HEK293T (cell line): ENCODE data around the gene C12orf60.

Experiments
- CTCF ChIA-PET: fragments of 350-600 bp; formaldehyde crosslinking; extraction: SDS; loops from one replicate; lab custom pipeline; 2021; ENCODE audit warnings: antibody characterized with exemption, inconsistent platforms; lab: Yijun Ruan, JAX
- POLR2A ChIA-PET: fragments of 350-600 bp; formaldehyde crosslinking; extraction: SDS; loops from one replicate; lab custom pipeline; 2020; ENCODE audit warnings: antibody characterized with exemption, inconsistent platforms; lab: Yijun Ruan, JAX
- DNase-seq: peaks from one replicate; pipeline ENCODE4 v3.0.0; 2012; ENCODE audit warnings: mixed read lengths; ENCODE audit errors: extremely low spot score
- ARNT ChIP-seq: fragments of 450-650 bp; IDR thresholded peaks from 2 replicates; pipeline ENCODE4 v1.6.1; 2017; ENCODE audit warnings: mild to moderate bottlenecking
- BHLHE40 ChIP-seq: fragments of 450-650 bp; IDR thresholded peaks from 2 replicates; pipeline ENCODE4 v1.6.1; 2016; ENCODE audit warnings: mild to moderate bottlenecking, moderate library complexity, borderline replicate concordance
- CTBP1 ChIP-seq: fragments of 450-650 bp; IDR thresholded peaks from 2 replicates; pipeline ENCODE4 v1.6.1; 2016; ENCODE audit warnings: borderline replicate concordance
- ELF4 ChIP-seq: fragments of 450-650 bp; IDR thresholded peaks from 2 replicates; pipeline ENCODE4 v1.6.1; 2017; ENCODE audit warnings: antibody characterized with exemption
- FOXA1 ChIP-seq: fragments of 450-650 bp; IDR thresholded peaks from 2 replicates; pipeline ENCODE4 v1.6.1; 2016; ENCODE audit warnings: mild to moderate bottlenecking
- FOXK2 ChIP-seq: fragments of 450-650 bp; IDR thresholded peaks from 2 replicates; pipeline ENCODE4 v1.6.1; 2016; ENCODE audit warnings: mild to moderate bottlenecking
- FOXM1 ChIP-seq: fragments of 450-650 bp; IDR thresholded peaks from 2 replicates; pipeline ENCODE4 v1.6.1; 2017; ENCODE audit warnings: mild to moderate bottlenecking, borderline replicate concordance
- HDGF ChIP-seq: fragments of 450-650 bp; IDR thresholded peaks from 2 replicates; pipeline ENCODE4 v1.6.1; 2017; ENCODE audit warnings: antibody characterized with exemption, borderline replicate concordance
- L3MBTL2 ChIP-seq: fragments of 450-650 bp; conservative IDR thresholded peaks from 2 replicates; pipeline ENCODE4 v1.6.1; 2016; ENCODE audit warnings: mild to moderate bottlenecking
- LEF1 ChIP-seq: fragments of 450-650 bp; IDR thresholded peaks from 2 replicates; pipeline ENCODE4 v1.6.1; 2017; ENCODE audit warnings: mild to moderate bottlenecking, borderline replicate concordance
- NFRKB ChIP-seq: fragments of 450-650 bp; IDR thresholded peaks from 2 replicates; pipeline ENCODE4 v1.6.1; 2016; ENCODE audit warnings: mild to moderate bottlenecking, moderate library complexity
- SP1 ChIP-seq: fragments of 450-650 bp; IDR thresholded peaks from 2 replicates; pipeline ENCODE4 v1.6.1; 2017
- SUZ12 ChIP-seq: fragments of 450-650 bp; IDR thresholded peaks from 2 replicates; pipeline ENCODE4 v1.6.1; 2016; ENCODE audit warnings: mild to moderate bottlenecking
- TARDBP ChIP-seq: fragments of 450-650 bp; IDR thresholded peaks from 2 replicates; pipeline ENCODE4 v1.6.1; 2016
- ZNF384 ChIP-seq: fragments of 450-650 bp; IDR thresholded peaks from 2 replicates; pipeline ENCODE4 v1.6.1; 2016
- TF ChIP-seq, protein P1 (sequence below): fragments of 450-650 bp; IDR thresholded peaks from 2 replicates; pipeline ENCODE4 v1.6.1; 2016

C12orf60 gene

DNA sequence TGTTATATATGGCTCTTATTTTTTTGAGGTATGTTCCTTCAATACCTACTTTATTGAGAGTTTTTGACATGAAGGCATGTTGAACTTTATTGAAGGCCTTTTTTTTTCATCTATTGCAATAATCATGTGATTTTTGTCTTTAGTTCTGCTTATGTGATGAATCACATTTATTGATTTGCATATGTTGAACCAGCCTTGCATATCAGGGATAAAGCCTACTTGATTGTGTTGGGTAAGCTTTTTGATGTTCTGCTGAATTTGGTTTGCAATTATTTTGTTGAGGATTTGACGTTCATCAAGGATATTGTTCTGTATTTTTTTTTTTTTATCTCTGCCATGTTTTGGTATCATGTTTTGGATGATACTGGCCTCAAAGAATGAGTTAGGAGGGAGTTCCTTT is 55.0 kb downstream of the C12orf60 start:
- ChIA-PET POLR2A (no interaction called here), CTCF (interaction anchor here (0.7 kb wide), 1 partner anchor 126 kb away, joined by 5 read pairs; no protein-coding TSS in a partner anchor)
- TF ChIP-seq TARDBP (no peak), ARNT (no peak), ZNF384 (no peak), ELF4 (no peak)
- no peak for DNase-seq

DNA sequence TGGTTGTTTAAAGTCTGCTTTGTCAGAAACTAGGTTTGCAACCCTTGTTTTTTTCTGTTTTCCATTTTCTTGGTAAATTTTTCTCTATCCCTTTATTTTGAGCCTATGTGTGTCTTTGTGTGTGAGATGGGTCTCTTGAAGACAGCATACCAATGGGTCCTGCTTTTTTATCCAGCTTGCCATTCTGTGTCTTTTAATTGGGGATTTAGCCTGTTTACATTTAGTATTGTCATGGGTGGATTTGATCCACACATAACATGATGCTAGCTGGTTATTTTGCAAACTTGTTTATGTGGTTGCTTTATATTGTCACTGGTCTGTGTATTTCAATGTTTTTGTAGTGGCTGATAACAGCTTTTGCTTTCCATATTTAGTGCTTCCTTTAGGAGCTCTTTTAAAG is 57.0 kb downstream of the C12orf60 start:
- no peak for TF ChIP-seq FOXM1
- TF ChIP-seq TARDBP: no peak
- no peak for TF ChIP-seq HDGF
- no peak for TF ChIP-seq L3MBTL2
- no peak for TF ChIP-seq SUZ12
- TF ChIP-seq, protein P1, sequence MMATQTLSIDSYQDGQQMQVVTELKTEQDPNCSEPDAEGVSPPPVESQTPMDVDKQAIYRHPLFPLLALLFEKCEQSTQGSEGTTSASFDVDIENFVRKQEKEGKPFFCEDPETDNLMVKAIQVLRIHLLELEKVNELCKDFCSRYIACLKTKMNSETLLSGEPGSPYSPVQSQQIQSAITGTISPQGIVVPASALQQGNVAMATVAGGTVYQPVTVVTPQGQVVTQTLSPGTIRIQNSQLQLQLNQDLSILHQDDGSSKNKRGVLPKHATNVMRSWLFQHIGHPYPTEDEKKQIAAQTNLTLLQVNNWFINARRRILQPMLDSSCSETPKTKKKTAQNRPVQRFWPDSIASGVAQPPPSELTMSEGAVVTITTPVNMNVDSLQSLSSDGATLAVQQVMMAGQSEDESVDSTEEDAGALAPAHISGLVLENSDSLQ: no peak
- ChIA-PET CTCF (no interaction called here), POLR2A (no interaction called here)
- DNase-seq: no peak

DNA sequence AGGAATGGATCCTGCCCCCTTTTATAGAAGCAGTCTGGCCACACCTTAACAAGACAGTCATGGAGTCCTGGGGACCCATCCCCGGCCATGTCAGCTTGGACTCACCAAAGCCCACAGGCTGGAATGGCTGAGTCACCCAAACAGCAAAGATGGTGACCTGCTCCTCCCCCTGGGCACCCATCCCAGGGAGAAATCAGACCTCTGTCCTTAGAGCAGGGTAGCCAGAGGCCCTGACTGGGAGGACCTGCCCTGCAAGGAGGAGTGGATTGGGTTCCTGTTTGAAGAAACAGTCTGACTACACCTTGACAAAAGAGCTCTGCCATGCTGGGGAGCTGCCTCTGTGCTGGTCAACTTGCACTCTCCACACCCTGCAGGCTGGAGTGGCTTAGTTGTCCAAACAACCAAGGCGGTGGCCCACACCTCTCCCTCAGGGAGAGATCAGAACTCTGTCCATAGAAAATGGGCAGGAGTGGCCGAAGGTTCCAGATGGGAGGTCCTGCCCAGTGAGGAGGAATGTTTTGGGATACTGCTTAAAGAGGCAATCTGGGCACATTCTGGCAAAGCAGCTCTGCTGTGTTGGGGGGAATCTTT is 65.5 kb downstream of the C12orf60 start:
- CTCF ChIA-PET: no interaction called here
- TF ChIP-seq ARNT (no peak), NFRKB (no peak), HDGF (no peak), L3MBTL2 (no peak), BHLHE40 (no peak), FOXM1 (no peak), TARDBP (no peak), FOXA1 (no peak)
- DNase-seq: no peak
- POLR2A ChIA-PET: no interaction called here

DNA sequence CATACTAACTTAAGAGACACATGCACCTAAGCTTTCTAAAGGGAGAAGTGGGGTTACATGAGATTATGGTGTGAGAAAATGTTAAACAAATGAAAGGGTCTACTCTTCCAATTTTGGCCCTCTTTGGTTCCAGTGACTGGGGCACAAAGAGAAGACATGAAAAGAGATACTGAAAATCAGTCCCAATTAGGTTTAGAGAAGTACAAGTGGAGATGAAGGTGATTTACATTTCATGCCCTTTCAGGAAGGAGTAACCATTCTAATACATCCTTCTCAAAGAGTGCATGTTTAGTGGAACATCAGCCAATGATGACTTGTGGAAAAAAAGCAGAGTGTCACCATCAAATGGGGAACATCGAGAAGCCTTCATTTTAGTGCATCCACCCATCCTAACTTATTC is 67.8 kb downstream of the C12orf60 start:
- no peak for DNase-seq
- ChIA-PET POLR2A (no interaction called here), CTCF (interaction anchor here (0.8 kb wide), 1 partner anchor 342 kb away, joined by 3 read pairs; no protein-coding TSS in a partner anchor)

DNA sequence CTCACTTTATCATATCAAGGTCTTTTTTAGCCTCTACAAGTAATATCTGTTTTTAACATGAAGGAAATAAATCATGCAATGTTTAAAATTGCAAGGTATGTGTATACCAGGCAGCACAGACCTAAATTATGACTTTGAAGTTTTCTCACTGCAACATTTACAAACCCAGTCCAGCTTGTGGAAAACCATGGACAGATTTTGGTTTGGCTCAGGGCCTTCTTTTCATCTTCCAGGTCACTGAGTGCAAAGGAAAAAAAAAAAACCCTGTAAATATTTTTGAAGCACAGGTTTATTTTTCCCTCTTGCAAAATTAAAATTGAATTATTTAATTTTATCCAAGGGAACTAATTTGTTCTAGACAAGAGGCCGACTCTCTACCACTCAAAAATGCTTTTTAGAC is 68.4 kb downstream of the C12orf60 start:
- CTCF ChIA-PET: no interaction called here
- TF ChIP-seq FOXA1: no peak
- no peak for TF ChIP-seq ARNT
- no peak for TF ChIP-seq HDGF
- TF ChIP-seq TARDBP: no peak
- TF ChIP-seq BHLHE40: no peak
- no peak for TF ChIP-seq SP1
- TF ChIP-seq SUZ12: no peak
- TF ChIP-seq L3MBTL2: no peak
- TF ChIP-seq LEF1: no peak
- no peak for TF ChIP-seq ZNF384
- TF ChIP-seq, protein P1: no peak
- TF ChIP-seq FOXM1: no peak
- TF ChIP-seq CTBP1: no peak
- no peak for TF ChIP-seq NFRKB
- TF ChIP-seq ELF4: no peak
- TF ChIP-seq FOXK2: no peak
- DNase-seq: no peak
- POLR2A ChIA-PET: no interaction called here

More for the DNA sequence above, 67.8 kb downstream of the C12orf60 start:
- TF ChIP-seq LEF1: no peak
- no peak for TF ChIP-seq ELF4
- TF ChIP-seq, protein P1: no peak
- TF ChIP-seq CTBP1: no peak
- TF ChIP-seq NFRKB: no peak
- no peak for TF ChIP-seq FOXA1
- TF ChIP-seq SUZ12: no peak
- TF ChIP-seq HDGF: no peak
- TF ChIP-seq BHLHE40: no peak
- TF ChIP-seq ZNF384: no peak

DNA sequence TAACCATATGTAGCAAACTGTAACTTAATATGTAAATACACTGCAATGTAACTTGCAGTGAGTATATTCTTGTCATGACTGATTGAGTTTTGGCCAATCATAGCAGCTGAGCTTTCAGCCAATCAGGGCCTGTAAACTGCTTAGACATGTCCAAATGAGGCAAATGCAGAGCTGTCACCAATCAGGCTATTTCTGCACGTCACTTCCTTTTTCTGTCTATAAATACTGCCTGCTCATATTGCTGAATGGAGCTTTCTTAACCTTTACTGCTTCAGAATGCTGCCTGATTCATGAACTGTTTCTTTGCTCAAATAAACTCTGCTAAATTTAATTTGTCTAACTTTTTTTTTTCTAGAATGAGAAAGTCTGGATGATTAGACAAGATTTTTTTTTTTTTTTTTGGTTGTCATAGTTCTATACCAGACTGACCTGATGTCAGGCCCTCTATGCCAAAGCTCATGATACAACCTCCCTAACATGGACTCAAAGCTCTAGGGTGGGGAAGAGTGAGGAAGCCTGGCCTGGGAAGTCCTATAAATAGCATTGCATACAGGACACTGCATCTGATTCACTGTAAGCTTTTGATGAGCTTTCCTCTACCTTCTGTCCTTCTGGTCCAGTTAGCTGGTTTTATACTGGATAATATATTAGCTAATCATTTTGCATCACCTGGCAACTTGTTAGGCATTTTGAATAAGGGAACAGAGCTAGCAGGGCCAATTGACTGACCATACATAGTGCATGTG is 70.1 kb downstream of the C12orf60 start:
- DNase-seq: no peak
- TF ChIP-seq ARNT: no peak
- no peak for TF ChIP-seq L3MBTL2
- TF ChIP-seq TARDBP: no peak
- TF ChIP-seq LEF1: no peak
- TF ChIP-seq CTBP1: no peak
- TF ChIP-seq, protein P1: no peak
- TF ChIP-seq ZNF384: no peak
- TF ChIP-seq FOXA1: no peak
- TF ChIP-seq ELF4: no peak
- TF ChIP-seq FOXM1: no peak
- TF ChIP-seq FOXK2: no peak
- TF ChIP-seq SUZ12: no peak
- TF ChIP-seq NFRKB: no peak
- TF ChIP-seq HDGF: no peak
- no peak for TF ChIP-seq BHLHE40
- no peak for TF ChIP-seq SP1
- CTCF ChIA-PET: no interaction called here
- POLR2A ChIA-PET: no interaction called here
